T-helper 2 cell treated with Interferon-gamma antibody and Interleukin-4, amounts not matched to agents 5 μg/mL and 100 μg/mL, for 36 hours (primary cell): ENCODE data around the gene KLF13.

Experiments used
- DNase-seq: peaks from one replicate; pipeline ENCODE4 v3.0.0; 2021; ENCODE audit warnings: low spot score
- H3K27ac Mint-ChIP-seq: one replicate; pipeline ENCODE4 v1.8.0; 2021; ENCODE audit warnings: mild to moderate bottlenecking, mixed read lengths
- H3K27me3 Mint-ChIP-seq: one replicate; pipeline ENCODE4 v1.8.0; 2021; ENCODE audit warnings: low read depth, mixed read lengths
- H3K36me3 Mint-ChIP-seq: one replicate; pipeline ENCODE4 v1.8.0; 2021; ENCODE audit warnings: low read depth, mixed read lengths
- H3K4me1 Mint-ChIP-seq: one replicate; pipeline ENCODE4 v1.8.0; 2021; ENCODE audit warnings: low read depth, mixed read lengths
- H3K4me3 Mint-ChIP-seq: one replicate; pipeline ENCODE4 v1.8.0; 2022; ENCODE audit warnings: mild to moderate bottlenecking, moderate library complexity, mixed read lengths
- H3K9me3 Mint-ChIP-seq: one replicate; pipeline ENCODE4 v1.8.0; 2021; ENCODE audit warnings: mixed read lengths

Gene KLF13

DNA sequence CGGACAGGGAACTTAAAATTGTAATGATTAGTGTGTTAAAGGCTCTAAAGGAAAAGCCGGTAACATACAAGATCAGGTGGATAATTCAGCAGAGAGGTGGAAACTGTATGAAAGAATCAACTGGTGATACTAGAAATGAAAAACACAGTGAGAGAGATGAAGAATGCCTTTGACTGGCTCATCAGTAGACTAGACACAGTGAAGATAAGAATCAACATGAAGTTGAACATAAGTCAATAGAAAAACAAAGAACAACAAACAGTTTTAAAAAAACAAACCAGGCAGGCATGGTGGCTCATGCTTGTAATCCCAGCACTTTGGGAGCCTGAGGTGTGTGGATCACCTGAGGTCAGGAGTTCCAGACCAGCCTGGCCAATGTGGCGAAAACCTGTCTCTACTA is 82.1 kb downstream of the KLF13 start:
- Mint-ChIP-seq H3K4me1 (peaks cover 21% of the 10 kb centered on the region), H3K27me3 (no peaks in the 10 kb centered on the region), H3K4me3 (no peak overlapping the region), H3K36me3 (peaks cover 21% of the 10 kb centered on the region), H3K27ac (no peak overlapping the region), H3K9me3 (peaks cover 57% of the 10 kb centered on the region)
- DNase-seq = no peak

GRCh38 chr15:31409171-31409570 is 82.5 kb downstream of the KLF13 start:
- peaks cover 54% of the 10 kb centered on the region for H3K9me3 Mint-ChIP-seq
- peaks cover 20% of the 10 kb centered on the region for H3K36me3 Mint-ChIP-seq
- no peak overlapping the region for H3K27ac Mint-ChIP-seq
- no peak for DNase-seq
- H3K4me3 Mint-ChIP-seq = no peak overlapping the region
- no peaks in the 10 kb centered on the region for H3K27me3 Mint-ChIP-seq
- H3K4me1 Mint-ChIP-seq = peaks cover 19% of the 10 kb centered on the region

DNA sequence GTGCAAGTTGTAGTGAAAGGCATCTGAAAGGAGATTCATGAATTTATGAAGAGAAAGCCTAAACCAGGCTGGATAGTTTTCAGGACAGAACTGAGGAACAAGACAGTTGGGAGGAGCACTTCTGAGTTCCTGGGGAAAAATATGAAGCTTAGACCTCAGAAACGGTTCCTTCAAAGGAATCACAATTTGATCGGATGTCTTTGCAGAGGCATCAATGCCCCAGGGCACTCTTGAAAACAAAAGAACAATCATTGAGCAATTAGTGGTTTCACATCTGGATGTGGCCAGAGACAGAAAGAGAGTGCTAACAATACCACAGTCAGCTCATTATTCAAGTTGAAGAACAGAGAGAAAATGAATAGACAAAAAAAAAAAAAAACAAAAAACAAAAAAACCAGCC is 86.2 kb downstream of the KLF13 start:
- Mint-ChIP-seq H3K4me3 (no peak overlapping the region), H3K4me1 (peaks cover 5% of the 10 kb centered on the region), H3K9me3 (peaks cover 31% of the 10 kb centered on the region), H3K36me3 (peaks cover 11% of the 10 kb centered on the region), H3K27me3 (peaks cover 6% of the 10 kb centered on the region), H3K27ac (no peak overlapping the region)
- DNase-seq = no peak

DNA sequence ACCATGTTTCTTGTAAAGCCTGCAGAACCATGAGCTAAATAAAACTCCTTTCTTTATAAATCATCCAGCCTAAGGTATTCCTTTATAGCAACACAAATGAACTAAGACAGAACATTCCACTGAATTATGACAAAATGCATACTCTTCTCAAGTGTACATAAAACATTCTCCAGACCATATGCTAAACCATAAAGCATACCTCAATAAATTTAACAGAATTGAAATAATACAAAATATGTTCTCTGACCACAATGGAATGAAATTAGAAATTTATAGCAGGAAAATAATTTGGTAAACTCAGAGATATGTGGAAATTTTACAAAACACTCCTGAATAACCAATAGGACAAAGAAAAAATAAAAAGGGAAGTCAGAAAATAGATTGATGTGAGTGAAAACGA is 88.6 kb downstream of the KLF13 start:
- peaks cover 16% of the 10 kb centered on the region for H3K36me3 Mint-ChIP-seq
- peaks cover 31% of the 10 kb centered on the region for H3K9me3 Mint-ChIP-seq
- no peak overlapping the region for H3K27ac Mint-ChIP-seq
- DNase-seq = no peak
- H3K27me3 Mint-ChIP-seq = peaks cover 6% of the 10 kb centered on the region
- peaks cover 5% of the 10 kb centered on the region for H3K4me1 Mint-ChIP-seq
- no peak overlapping the region for H3K4me3 Mint-ChIP-seq

- H3K27me3 Mint-ChIP-seq = peaks cover 6% of the 10 kb centered on the region
- no peak for DNase-seq
- no peak overlapping the region for H3K27ac Mint-ChIP-seq
- H3K9me3 Mint-ChIP-seq = peaks cover 40% of the 10 kb centered on the region
- no peaks in the 10 kb centered on the region for H3K4me1 Mint-ChIP-seq
- H3K36me3 Mint-ChIP-seq = peaks cover 17% of the 10 kb centered on the region
- H3K4me3 Mint-ChIP-seq = no peak overlapping the region
These were observed 93.2 kb downstream of the KLF13 start for GRCh38 chr15:31419820-31420219.

DNA sequence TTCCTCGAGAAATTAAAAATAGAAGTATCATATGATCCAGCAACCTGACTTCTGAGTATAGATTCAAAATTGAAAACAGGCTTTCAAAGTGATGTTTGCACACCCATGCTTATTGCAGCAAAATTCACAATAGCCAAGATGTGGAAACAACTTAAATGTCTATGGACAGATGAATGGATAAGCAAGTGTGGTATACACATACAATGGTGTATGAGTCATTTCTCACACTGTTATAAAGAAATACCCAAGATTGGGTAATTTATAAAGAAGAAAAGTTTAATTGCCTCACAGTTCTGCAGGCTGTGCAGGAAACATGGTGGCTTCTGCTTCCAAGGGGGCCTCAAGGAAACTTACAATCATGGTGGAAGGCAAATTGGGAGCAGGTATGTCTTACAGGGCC is 100.8 kb downstream of the KLF13 start:
- Mint-ChIP-seq H3K27me3 (no peaks in the 10 kb centered on the region), H3K9me3 (peaks cover 11% of the 10 kb centered on the region), H3K4me1 (peaks cover 33% of the 10 kb centered on the region), H3K36me3 (peaks cover 3% of the 10 kb centered on the region), H3K27ac (no peak overlapping the region), H3K4me3 (no peak overlapping the region)
- DNase-seq = no peak
